A549 (cell line): Measurements from ENCODE around the gene CXCR1. TPM values are rescaled to one million over a fixed set of nuclear protein-coding genes. Genes with fewer than 3 reads are reported as not detected.
A peak's percentile ranks its signal among the peaks of the same experiment; 100 is the strongest.

ENCODE experiments used
- ATAC-seq, 2 experiments: fragments of 200-7000 bp in 1 of 2; fragments of >200 bp in 1 of 2; cut with Nextera tagmentation in 1 of 2; cut with Tn5 transposase in 1 of 2; 3 replicates each; pipeline versions ENCODE4 v1.8.0 to v1.9.1; 2018 to 2020; ENCODE audit warnings: mild to moderate bottlenecking in 1 of 2, moderate library complexity in 1 of 2
- CTCF ChIA-PET: fragments of 300-600 bp; sonication (Branson Sonifier 250); formaldehyde crosslinking; extraction: SDS; loops from one replicate; lab custom pipeline; 2021; ENCODE audit warnings: antibody characterized with exemption, inconsistent platforms; lab: Yijun Ruan, JAX
- POLR2A ChIA-PET: fragments of 350-600 bp; formaldehyde crosslinking; extraction: SDS; loops from one replicate; lab custom pipeline; 2021; ENCODE audit warnings: antibody characterized with exemption, inconsistent platforms; lab: Yijun Ruan, JAX
- DNase-seq, 2 experiments: peaks; one replicate each; pipeline versions ENCODE4 v3.0.0 to v3.0.0-alpha.2; 2011 to 2016; ENCODE audit warnings: low read depth in 1 of 2, low spot score in 1 of 2
- FAIRE-seq: peaks from 2 replicates; lab custom pipeline; 2011; peaks lifted over from hg19 to GRCh38; lab: Jason Lieb, UNC
- H3K27ac ChIP-seq, 2 experiments: fragments of >200 bp; sonication (Bioruptor Twin); formaldehyde crosslinking; 3 replicates each; pipeline ENCODE4 v1.5.1; 2016 to 2017
- H3K4me1 ChIP-seq: fragments of >200 bp; sonication (Bioruptor Twin); formaldehyde crosslinking; 3 replicates; pipeline ENCODE4 v1.6.1; 2016
- H3K4me2 ChIP-seq: fragments of >200 bp; sonication (Bioruptor Twin); formaldehyde crosslinking; 3 replicates; pipeline ENCODE4 v1.6.1; 2016
- H3K4me3 ChIP-seq: fragments of >200 bp; sonication (Bioruptor Twin); formaldehyde crosslinking; 3 replicates; pipeline ENCODE4 v1.5.1; 2016
- H3K9me3 ChIP-seq: fragments of >200 bp; sonication (Bioruptor Twin); formaldehyde crosslinking; 3 replicates; pipeline ENCODE4 v1.6.1; 2016
- ATOH8 ChIP-seq: fragments of 250-450 bp; sonication (Bioruptor Pico); IDR thresholded peaks from 2 replicates; pipeline ENCODE4 v1.5.0; 2020; ENCODE audit warnings: low read depth, mild to moderate bottlenecking, moderate library complexity
- BCL3 ChIP-seq: fragments of >200 bp; sonication (Bioruptor Twin); formaldehyde crosslinking; IDR thresholded peaks from 3 replicates; pipeline ENCODE4 v1.6.1; 2016
- BHLHE40 ChIP-seq: IDR thresholded peaks from 2 replicates; pipeline ENCODE4 v1.6.1; 2012; ENCODE audit warnings: low read depth, low read length, inconsistent platforms
- CEBPB ChIP-seq, 2 experiments: fragments of >200 bp in 1 of 2; sonication (Bioruptor Twin) in 1 of 2; formaldehyde crosslinking in 1 of 2; IDR thresholded peaks; 2 replicates each; pipeline ENCODE4 v1.6.1; 2012 to 2016
- CHD4 ChIP-seq: fragments of 200-600 bp; sonication (generic); IDR thresholded peaks from 2 replicates; pipeline ENCODE4 v1.6.1; 2016; ENCODE audit warnings: antibody characterized with exemption, mild to moderate bottlenecking, borderline replicate concordance
- EHMT2 ChIP-seq: fragments of 200-600 bp; sonication (generic); IDR thresholded peaks from 2 replicates; pipeline ENCODE4 v1.6.1; 2016; ENCODE audit warnings: antibody characterized with exemption, low read depth, mild to moderate bottlenecking, moderate library complexity
- ELK1 ChIP-seq: fragments of 150-350 bp; IDR thresholded peaks from 2 replicates; pipeline ENCODE4 v1.6.1; 2014; ENCODE audit warnings: low read depth, mild to moderate bottlenecking, low read length
- EP300 ChIP-seq, 2 experiments: fragments of >200 bp; sonication (Bioruptor Twin); formaldehyde crosslinking; IDR thresholded peaks; 2 replicates in 1 of 2; 3 replicates in 1 of 2; pipeline ENCODE4 v1.6.1; 2016 to 2017
- FOSL2 ChIP-seq, 2 experiments: fragments of 450-650 bp in 1 of 2; fragments of >200 bp in 1 of 2; sonication (Bioruptor Twin) in 1 of 2; formaldehyde crosslinking; IDR thresholded peaks; 2 replicates each; pipeline versions ENCODE4 v1.5.0 to v1.6.1; 2016 to 2020; ENCODE audit warnings: mild to moderate bottlenecking in 1 of 2, moderate library complexity in 1 of 2
- HEYL ChIP-seq: fragments of 250-450 bp; sonication (Bioruptor Pico); IDR thresholded peaks from 2 replicates; pipeline ENCODE4 v1.8.0; 2021; ENCODE audit warnings: mild to moderate bottlenecking, moderate library complexity
- HOXB13 ChIP-seq: fragments of 250-450 bp; sonication (Bioruptor Pico); IDR thresholded peaks from 2 replicates; pipeline ENCODE4 v1.5.0; 2020; ENCODE audit warnings: low read depth, mild to moderate bottlenecking, moderate library complexity
- KDM1A ChIP-seq: fragments of 200-600 bp; sonication (generic); IDR thresholded peaks from 2 replicates; pipeline ENCODE4 v1.6.1; 2016; ENCODE audit warnings: low read depth, mild to moderate bottlenecking
- KDM5A ChIP-seq: fragments of 200-600 bp; sonication (generic); IDR thresholded peaks from 2 replicates; pipeline ENCODE4 v1.6.1; 2016; ENCODE audit warnings: antibody characterized with exemption, mild to moderate bottlenecking
- MAFK ChIP-seq: fragments of 450-650 bp; IDR thresholded peaks from 2 replicates; pipeline ENCODE4 v1.6.1; 2014; ENCODE audit not compliant: partially characterized antibody
- MAZ ChIP-seq: fragments of 150-350 bp; IDR thresholded peaks from 2 replicates; pipeline ENCODE4 v1.6.1; 2014; ENCODE audit warnings: antibody characterized with exemption, low read depth, low read length, borderline replicate concordance
- MYC ChIP-seq: IDR thresholded peaks from 2 replicates; pipeline ENCODE4 v1.6.1; 2012; ENCODE audit warnings: mild to moderate bottlenecking, inconsistent platforms, low read length, improper control_type of control experiment, borderline replicate concordance
- NPAS2 ChIP-seq: fragments of 250-450 bp; sonication (Bioruptor Pico); IDR thresholded peaks from 2 replicates; pipeline ENCODE4 v1.8.0; 2022; ENCODE audit warnings: mild to moderate bottlenecking, moderate library complexity, borderline replicate concordance
- PHF8 ChIP-seq: fragments of 200-600 bp; sonication (generic); IDR thresholded peaks from 2 replicates; pipeline ENCODE4 v1.6.1; 2016; ENCODE audit warnings: low read depth, mild to moderate bottlenecking, antibody characterized with exemption, moderate library complexity, borderline replicate concordance
- RAD21 ChIP-seq, 2 experiments: fragments of >200 bp in 1 of 2; sonication (Bioruptor Twin) in 1 of 2; formaldehyde crosslinking in 1 of 2; IDR thresholded peaks in 1 of 2; conservative IDR thresholded peaks in 1 of 2; 2 replicates in 1 of 2; 3 replicates in 1 of 2; pipeline ENCODE4 v1.6.1; 2012 to 2018; ENCODE audit warnings: inconsistent platforms in 1 of 2
- RCOR1 ChIP-seq: fragments of 150-350 bp; IDR thresholded peaks from 2 replicates; pipeline ENCODE4 v1.6.1; 2014; ENCODE audit warnings: antibody characterized with exemption, low read length, low read depth
- SMC3 ChIP-seq: fragments of >200 bp; sonication (Bioruptor Twin); formaldehyde crosslinking; IDR thresholded peaks from 3 replicates; pipeline ENCODE4 v1.6.1; 2018; ENCODE audit warnings: inconsistent platforms
- TP53 ChIP-seq: fragments of 250-450 bp; sonication (Bioruptor Pico); IDR thresholded peaks from 2 replicates; pipeline ENCODE4 v1.5.0; 2021; ENCODE audit warnings: mild to moderate bottlenecking, moderate library complexity
- ZSCAN20 ChIP-seq: fragments of 250-450 bp; sonication (Bioruptor Pico); IDR thresholded peaks from 2 replicates; pipeline ENCODE4 v1.8.0; 2022; ENCODE audit warnings: mild to moderate bottlenecking, moderate library complexity
- WGBS: methylation state at CpG from one replicate; pipeline ENCODE4 v1.1.6; 2017; ENCODE audit errors: missing lambda C conversion rate; 5-methylcytosine and 5-hydroxymethylcytosine counted together
- polyA plus RNA-seq, 4 experiments: library from polyadenylated mRNA; depleted of rRNA in 3 of 4; stranded (reverse); fragments of >200 nt; fragmentation: RNase III in 1 of 4; extraction: RNeasy Plus Mini Kit Qiagen cat#74134 plus additional on column Dnase treatment in 1 of 4; gene quantifications; 2 replicates in 3 of 4; 3 replicates in 1 of 4; pipeline ENCODE4 v1.2.3, GENCODE V29; 2011 to 2017
- TF ChIP-seq, protein P1 (sequence below): IDR thresholded peaks from 2 replicates; pipeline ENCODE4 v1.6.1; 2012
- TF ChIP-seq, protein P2 (sequence below): fragments of >200 bp; sonication (Bioruptor Twin); formaldehyde crosslinking; IDR thresholded peaks from 3 replicates; pipeline ENCODE4 v1.5.1; 2016

The CXCR1 gene
- polyA plus RNA-seq, 2 of the 4 experiments (the other 2 are of a cell fraction): not detected

DNA sequence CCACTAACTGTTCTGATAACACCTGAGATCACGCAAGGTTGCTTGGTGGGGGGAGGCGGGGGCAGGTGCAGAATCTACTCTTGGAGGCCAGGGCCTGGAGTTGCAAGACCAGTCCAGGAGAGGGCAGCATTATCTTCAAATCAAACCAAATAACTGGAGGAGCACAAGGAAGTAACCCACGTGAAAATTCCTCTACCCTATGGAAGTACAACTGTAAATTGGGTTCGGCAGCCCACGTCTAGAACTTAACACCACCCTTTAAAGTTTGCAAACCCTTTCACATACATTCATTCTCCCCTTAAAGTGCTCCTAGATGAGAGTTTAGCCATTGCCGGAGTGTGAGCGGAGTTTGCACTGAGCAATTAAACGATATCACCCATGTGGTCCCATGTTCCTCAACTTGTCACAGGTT lies 19.6 kb upstream of the CXCR1 start:
- 39% methylated on average over 8 of the region's 8 CpGs for WGBS
- no peak overlapping the region for H3K4me3 ChIP-seq

DNA sequence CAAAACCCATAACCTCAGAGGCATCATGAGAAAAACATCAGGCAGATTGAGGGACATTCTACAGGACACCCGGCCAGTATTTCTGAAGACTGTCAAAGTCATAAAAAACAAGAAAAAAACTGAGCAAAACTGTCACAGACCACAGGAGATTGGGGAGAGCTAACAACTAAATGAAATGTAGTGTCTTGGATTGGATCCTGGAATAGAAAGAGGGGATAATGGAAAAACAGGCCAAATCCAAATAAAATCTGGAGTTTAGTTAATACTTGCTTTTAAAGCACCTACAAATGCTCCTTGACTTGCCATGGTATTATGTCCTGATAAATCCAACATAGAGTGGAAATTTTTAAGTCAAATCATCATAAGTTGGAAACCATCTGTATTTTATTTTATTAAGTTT lies 17.6 kb upstream of the CXCR1 start:
- no peak for TF ChIP-seq ZSCAN20 (CRISPR knock-in tag)
- no peak for TF ChIP-seq SMC3
- TF ChIP-seq ATOH8 (CRISPR knock-in tag): no peak
- no peak for TF ChIP-seq PHF8
- TF ChIP-seq, protein P1, sequence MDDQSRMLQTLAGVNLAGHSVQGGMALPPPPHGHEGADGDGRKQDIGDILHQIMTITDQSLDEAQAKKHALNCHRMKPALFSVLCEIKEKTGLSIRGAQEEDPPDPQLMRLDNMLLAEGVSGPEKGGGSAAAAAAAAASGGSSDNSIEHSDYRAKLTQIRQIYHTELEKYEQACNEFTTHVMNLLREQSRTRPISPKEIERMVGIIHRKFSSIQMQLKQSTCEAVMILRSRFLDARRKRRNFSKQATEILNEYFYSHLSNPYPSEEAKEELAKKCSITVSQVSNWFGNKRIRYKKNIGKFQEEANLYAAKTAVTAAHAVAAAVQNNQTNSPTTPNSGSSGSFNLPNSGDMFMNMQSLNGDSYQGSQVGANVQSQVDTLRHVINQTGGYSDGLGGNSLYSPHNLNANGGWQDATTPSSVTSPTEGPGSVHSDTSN: no peak
- TF ChIP-seq BHLHE40: no peak
- no peak for TF ChIP-seq EHMT2
- no peak for TF ChIP-seq CEBPB (IDR thresholded peaks at IDR 0.05)
- TF ChIP-seq, protein P2, sequence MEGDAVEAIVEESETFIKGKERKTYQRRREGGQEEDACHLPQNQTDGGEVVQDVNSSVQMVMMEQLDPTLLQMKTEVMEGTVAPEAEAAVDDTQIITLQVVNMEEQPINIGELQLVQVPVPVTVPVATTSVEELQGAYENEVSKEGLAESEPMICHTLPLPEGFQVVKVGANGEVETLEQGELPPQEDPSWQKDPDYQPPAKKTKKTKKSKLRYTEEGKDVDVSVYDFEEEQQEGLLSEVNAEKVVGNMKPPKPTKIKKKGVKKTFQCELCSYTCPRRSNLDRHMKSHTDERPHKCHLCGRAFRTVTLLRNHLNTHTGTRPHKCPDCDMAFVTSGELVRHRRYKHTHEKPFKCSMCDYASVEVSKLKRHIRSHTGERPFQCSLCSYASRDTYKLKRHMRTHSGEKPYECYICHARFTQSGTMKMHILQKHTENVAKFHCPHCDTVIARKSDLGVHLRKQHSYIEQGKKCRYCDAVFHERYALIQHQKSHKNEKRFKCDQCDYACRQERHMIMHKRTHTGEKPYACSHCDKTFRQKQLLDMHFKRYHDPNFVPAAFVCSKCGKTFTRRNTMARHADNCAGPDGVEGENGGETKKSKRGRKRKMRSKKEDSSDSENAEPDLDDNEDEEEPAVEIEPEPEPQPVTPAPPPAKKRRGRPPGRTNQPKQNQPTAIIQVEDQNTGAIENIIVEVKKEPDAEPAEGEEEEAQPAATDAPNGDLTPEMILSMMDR: no peak
- TF ChIP-seq BCL3: no peak
- TF ChIP-seq EP300 (IDR thresholded peaks at IDR 0.05): no peak
- no peak for TF ChIP-seq TP53
- no peak for TF ChIP-seq RCOR1
- TF ChIP-seq ELK1: no peak
- TF ChIP-seq HOXB13 (CRISPR knock-in tag): no peak
- TF ChIP-seq FOSL2 (IDR thresholded peaks at IDR 0.05): no peak
- TF ChIP-seq FOSL2 (CRISPR knock-in tag; IDR thresholded peaks at IDR 0.05): no peak
- POLR2A ChIA-PET: no interaction called here
- FAIRE-seq: no peak
- Histone ChIP-seq H3K4me2 (no peak overlapping the region), H3K4me1 (no peaks in the 10 kb centered on the region), H3K4me3 (no peak overlapping the region), H3K9me3 (no peaks in the 10 kb centered on the region), H3K27ac (no peak overlapping the region)
- DNase-seq: no peak
- ATAC-seq: no peak
- CTCF ChIA-PET: interaction anchor here (1.1 to 1.8 kb wide), 4 partner anchors 12 to 89 kb away, joined by 3 to 5 read pairs (median 4); no protein-coding TSS in a partner anchor
- 39% methylated on average over 1 of the region's 1 CpG for WGBS

More for the DNA sequence above, 19.6 kb upstream of the CXCR1 start:
- Histone ChIP-seq H3K27ac (peak overlapping the region; percentile 37 to 67; a peak in 4 of 6 replicates), H3K4me1 (no peaks in the 10 kb centered on the region), H3K9me3 (no peaks in the 10 kb centered on the region), H3K4me2 (peak overlapping the region; percentile 25; the same call in 1 of the 3 replicates)
- TF ChIP-seq, protein P2: peak; percentile 73
- no peak for TF ChIP-seq HEYL (CRISPR knock-in tag)
- TF ChIP-seq MYC: peak; percentile 38; the same call in 1 of the 2 replicates
- TF ChIP-seq KDM5A: no peak
- no peak for TF ChIP-seq MAFK
- no peak for TF ChIP-seq CHD4
- no peak for TF ChIP-seq NPAS2 (CRISPR knock-in tag)
- peak; percentile 47; the same call in 2 of the 3 replicates for TF ChIP-seq SMC3
- TF ChIP-seq KDM1A: no peak
- TF ChIP-seq RAD21 (conservative IDR thresholded peaks at IDR 0.05 in 1 of 2, IDR thresholded peaks at IDR 0.05 in 1 of 2): peak; percentile 71 to 72
- TF ChIP-seq MAZ: no peak
- peak; percentile 65 to 81 for DNase-seq
- peak; percentile 92 to 98 for ATAC-seq
- FAIRE-seq: no peak
- POLR2A ChIA-PET: no interaction called here
- CTCF ChIA-PET: interaction anchor here (0.8 to 1.6 kb wide), 7 partner anchors 10 to 80 kb away, joined by 3 to 8 read pairs (median 4); no protein-coding TSS in a partner anchor
